Endothelial cell of umbilical vein (primary cell): Measurements from ENCODE around the gene RBM38. TPM values are rescaled to one million over a fixed set of nuclear protein-coding genes. Genes with fewer than 3 reads are reported as not detected.

Experiments used
- BruUV-seq: library from RNA; stranded (reverse); fragments of 400-500 nt; replicated peaks from 2 replicates; lab custom pipeline; 2021; lab: Mats Ljungman, UMichigan
- CTCF ChIA-PET: fragments of 300-600, 350-600 bp; sonication (Branson Sonifier 250); formaldehyde crosslinking; loops from one replicate; lab custom pipeline; 2021; ENCODE audit warnings: antibody characterized with exemption, inconsistent platforms; lab: Charles Lee
- POLR2A ChIA-PET: fragments of 300-600, 350-600 bp; sonication (Branson Sonifier 250); formaldehyde crosslinking; loops from one replicate; lab custom pipeline; 2021; ENCODE audit warnings: antibody characterized with exemption, inconsistent platforms; lab: Charles Lee
- DNase-seq: peaks from one replicate; pipeline ENCODE4 v3.0.0-alpha.2; 2011; ENCODE audit warnings: low read depth, low spot score
- FAIRE-seq: peaks from 2 replicates; lab custom pipeline; 2011; peaks lifted over from hg19 to GRCh38; lab: Jason Lieb, UNC
- H2AFZ ChIP-seq: 2 replicates; pipeline ENCODE4 v1.6.0; 2012; ENCODE audit warnings: low read depth, low read length, control low read depth, inconsistent platforms
- H3K27ac ChIP-seq: 2 replicates; pipeline ENCODE4 v1.5.1; 2011; ENCODE audit warnings: low read depth, mild to moderate bottlenecking, control low read depth, low read length, moderate library complexity; ENCODE audit not compliant: insufficient read depth
- H3K27me3 ChIP-seq, 2 experiments: 2 replicates each; pipeline versions ENCODE4 v1.6.0 to v1.6.1; 2011; ENCODE audit warnings: low read length in 2 of 2, mixed read lengths in 1 of 2; ENCODE audit not compliant: control insufficient read depth in 2 of 2, insufficient read depth in 2 of 2
- H3K36me3 ChIP-seq, 2 experiments: 2 replicates in 1 of 2; 3 replicates in 1 of 2; pipeline ENCODE4 v1.5.1; 2011; ENCODE audit warnings: low read length in 2 of 2, mild to moderate bottlenecking in 1 of 2, moderate library complexity in 1 of 2; ENCODE audit not compliant: control insufficient read depth in 2 of 2, insufficient read depth in 2 of 2; ENCODE audit errors: extremely low read depth in 1 of 2
- H3K4me1 ChIP-seq: 3 replicates; pipeline ENCODE4 v1.5.1; 2011; ENCODE audit warnings: mild to moderate bottlenecking, low read length; ENCODE audit not compliant: control insufficient read depth, insufficient read depth; ENCODE audit errors: extremely low read depth
- H3K4me2 ChIP-seq: 2 replicates; pipeline ENCODE4 v1.6.1; 2011; ENCODE audit warnings: low read length, control low read depth, mixed read lengths; ENCODE audit not compliant: insufficient read depth
- H3K4me3 ChIP-seq, 3 experiments: fragments of 200-600 bp in 1 of 3; sonication (generic), shearing (Covaris generic) in 1 of 3; replicated peaks in 1 of 3; 2 replicates each; pipeline ENCODE4 v1.5.1; 2011 to 2016; ENCODE audit warnings: control low read depth in 3 of 3, low read length in 3 of 3, mild to moderate bottlenecking in 2 of 3, inconsistent platforms in 1 of 3, low read depth in 1 of 3, moderate library complexity in 1 of 3; ENCODE audit not compliant: insufficient read depth in 1 of 3
- H3K79me2 ChIP-seq: 2 replicates; pipeline ENCODE4 v1.6.0; 2012; ENCODE audit warnings: low read length, inconsistent platforms; ENCODE audit not compliant: control insufficient read depth, insufficient read depth
- H3K9ac ChIP-seq: replicated peaks from 2 replicates; pipeline ENCODE3; 2011; ENCODE audit warnings: low read length, control low read depth; ENCODE audit not compliant: insufficient read depth; ENCODE audit errors: extremely low read depth
- H3K9me1 ChIP-seq: replicated peaks from 3 replicates; pipeline ENCODE4 v1.6.0; 2011; ENCODE audit warnings: mild to moderate bottlenecking, low read length; ENCODE audit not compliant: control insufficient read depth, insufficient read depth; ENCODE audit errors: extremely low read depth
- H3K9me3 ChIP-seq: replicated peaks from 2 replicates; pipeline ENCODE4 v1.5.1; 2012; ENCODE audit warnings: low read length, inconsistent platforms; ENCODE audit not compliant: control insufficient read depth, insufficient read depth
- H4K20me1 ChIP-seq: replicated peaks from 2 replicates; pipeline ENCODE3; 2011; ENCODE audit warnings: mild to moderate bottlenecking, low read length; ENCODE audit not compliant: control insufficient read depth, insufficient read depth; ENCODE audit errors: extremely low read depth
- CTCF ChIP-seq, 2 donors: IDR thresholded peaks; 1 replicate in 1 of 2; 2 replicates in 1 of 2; pipeline ENCODE4 v1.5.1; 2011; ENCODE audit warnings: low read length in 2 of 2, mild to moderate bottlenecking in 2 of 2, moderate library complexity in 2 of 2, control low read depth in 1 of 2, inconsistent platforms in 1 of 2, low read depth in 1 of 2; ENCODE audit not compliant: insufficient read depth in 1 of 2; ENCODE audit errors: extremely low read depth in 1 of 2
- EZH2 ChIP-seq: IDR thresholded peaks from 2 replicates; pipeline ENCODE4 v1.6.1; 2012; ENCODE audit warnings: borderline replicate concordance, low read depth, mild to moderate bottlenecking, moderate library complexity, low read length, inconsistent platforms; ENCODE audit not compliant: severe bottlenecking
- FOS ChIP-seq: IDR thresholded peaks from 2 replicates; pipeline ENCODE4 v1.6.1; 2011; ENCODE audit warnings: mild to moderate bottlenecking, low read length, moderate library complexity, borderline replicate concordance; ENCODE audit not compliant: insufficient read depth
- GATA2 ChIP-seq: IDR thresholded peaks from 2 replicates; pipeline ENCODE4 v1.7.0; 2011; ENCODE audit warnings: low read depth, mild to moderate bottlenecking, moderate library complexity, mixed read lengths, low read length; ENCODE audit not compliant: insufficient read length, insufficient read depth
- JUN ChIP-seq: IDR thresholded peaks from 2 replicates; pipeline ENCODE4 v1.6.1; 2011; ENCODE audit warnings: borderline replicate concordance, low read depth; ENCODE audit not compliant: insufficient read length, insufficient read depth
- MYC ChIP-seq: IDR thresholded peaks from one replicate; pipeline ENCODE4 v1.6.1; 2011; ENCODE audit warnings: mild to moderate bottlenecking, low read depth, low read length
- POLR2A ChIP-seq: IDR thresholded peaks from 2 replicates; pipeline ENCODE4 v1.6.1; 2012; ENCODE audit warnings: low read depth, mild to moderate bottlenecking, control low read depth, low read length
- dilution Hi-C: fragments of 300-500 bp; cut with MboI; formaldehyde crosslinking; loops from one replicate; pipeline ENCODE4 v1.15.0; 2019; ENCODE audit warnings: low sequenced_read_pairs; ENCODE audit not compliant: extremely low pct_ligation_motif_present
- intact Hi-C: fragments of 100-400 bp; cut with micrococcal nuclease; formaldehyde crosslinking; loops from one replicate; pipeline ENCODE4 v1.10.0; 2022
- polyA plus RNA-seq, 4 experiments: library from polyadenylated mRNA; depleted of rRNA in 3 of 4; stranded (reverse) in 3 of 4; unstranded in 1 of 4; fragments of >200 nt; gene quantifications; 2 replicates each; pipeline versions ENCODE4 v1.2.1 to v1.2.3, GENCODE V29; 2011 to 2012; ENCODE audit warnings: missing spikeins in 1 of 4
- total RNA-seq: library from RNA; stranded (reverse); gene quantifications from 2 replicates; pipeline ENCODE4 v1.2.3, GENCODE V29; 2021

RBM38 gene
- total and polyA plus RNA-seq, 2 donors (not counting 3 experiments of a cell fraction or from before 2014, with no cell fraction given), result 22.1 to 37.4 TPM

GRCh38 chr20:57426271-57426689, 35.1 kb downstream of the RBM38 start:
- Histone ChIP-seq H3K9me1 (no peaks in the 10 kb centered on the region), H3K36me3 (no peaks in the 10 kb centered on the region), H4K20me1 (no peaks in the 10 kb centered on the region), H3K4me2 (no peak overlapping the region), H3K9ac (no peak overlapping the region), H3K4me1 (no peaks in the 10 kb centered on the region), H3K27ac (no peak overlapping the region), H3K79me2 (no peaks in the 10 kb centered on the region), H3K27me3 (no peaks in the 10 kb centered on the region), H3K9me3 (no peaks in the 10 kb centered on the region), H2AFZ (no peak overlapping the region), H3K4me3 (no peak overlapping the region)
- intact Hi-C loops (no loop called here), dilution Hi-C loops (no loop called here)
- ChIA-PET CTCF (no interaction called here), POLR2A (no interaction called here)
- DNase-seq (no peak), FAIRE-seq (no peak)
- no peak for TF ChIP-seq MYC
- no peak for TF ChIP-seq EZH2
- no peak for TF ChIP-seq GATA2
- TF ChIP-seq CTCF (IDR thresholded peaks at IDR 0.05; ENCODE audit: extremely low read depth in 1 of 2, insufficient read depth in 1 of 2, low read depth in 1 of 2, low read length in 2 of 2), result no peak
- no peak for TF ChIP-seq JUN
- no peak for TF ChIP-seq FOS
- TF ChIP-seq POLR2A, result no peak
- BruUV-seq, result no TSS peak
